Measurements from ENCODE around the gene ALKBH6. TPM values are rescaled to one million over a fixed set of nuclear protein-coding genes. Genes with fewer than 3 reads are reported as not detected.
"Not testable (repeated sequence)": the region's sequence is repeated elsewhere in the genome, so short reads cannot be mapped to it uniquely, and the experiment has no call there.

The ALKBH6 gene
- total RNA-seq, 1 donor from 2014 or later: 35.5 TPM

- DNase-seq (ENCODE audit: extremely low read depth, low read depth, low spot score): no peak
Measured at GRCh38 chr19:35993923-35994598, 20.0 kb downstream of the ALKBH6 start.

GRCh38 chr19:35992907-35993765 lies 20.9 kb downstream of the ALKBH6 start:
- DNase-seq (ENCODE audit: extremely low read depth, low read depth, low spot score): no peak

GRCh38 chr19:35991731-35992450 lies 22.1 kb downstream of the ALKBH6 start:
- no peak for DNase-seq (ENCODE audit: extremely low read depth, low read depth, low spot score)

- DNase-seq (ENCODE audit: extremely low read depth, low read depth, low spot score): no peak
Measured at GRCh38 chr19:35990771-35991730, 23.0 kb downstream of the ALKBH6 start.

- no peak for DNase-seq (ENCODE audit: extremely low read depth, low read depth, low spot score)
Measured at GRCh38 chr19:35990156-35990555, 23.9 kb downstream of the ALKBH6 start.

GRCh38 chr19:35988824-35989223 lies 25.2 kb downstream of the ALKBH6 start:
- no peak for DNase-seq (ENCODE audit: extremely low read depth, low read depth, low spot score)

- no peak for DNase-seq (ENCODE audit: extremely low read depth, low read depth, low spot score)
Measured at GRCh38 chr19:35987571-35987896, 26.5 kb downstream of the ALKBH6 start.

- DNase-seq (ENCODE audit: extremely low read depth, low read depth, low spot score): no peak
Measured at GRCh38 chr19:35986664-35987570, 27.1 kb downstream of the ALKBH6 start.

GRCh38 chr19:35986111-35986510 lies 27.9 kb downstream of the ALKBH6 start:
- DNase-seq (ENCODE audit: extremely low read depth, low read depth, low spot score): no peak

- DNase-seq (ENCODE audit: extremely low read depth, low read depth, low spot score): no peak
Measured at GRCh38 chr19:35983177-35983576, 30.8 kb downstream of the ALKBH6 start.

GRCh38 chr19:35980997-35981396 lies 33.0 kb downstream of the ALKBH6 start:
- not testable (repeated sequence) for DNase-seq (ENCODE audit: extremely low read depth, low read depth, low spot score)

GRCh38 chr19:35978832-35979365 lies 35.1 kb downstream of the ALKBH6 start:
- no peak for DNase-seq (ENCODE audit: extremely low read depth, low read depth, low spot score)

GRCh38 chr19:35978271-35978670 lies 35.7 kb downstream of the ALKBH6 start:
- no peak for DNase-seq (ENCODE audit: extremely low read depth, low read depth, low spot score)

- DNase-seq (ENCODE audit: extremely low read depth, low read depth, low spot score): no peak
Measured at GRCh38 chr19:35977446-35978222, 36.4 kb downstream of the ALKBH6 start.

- no peak for DNase-seq (ENCODE audit: extremely low read depth, low read depth, low spot score)
Measured at GRCh38 chr19:35975608-35976214, 38.3 kb downstream of the ALKBH6 start.

- DNase-seq (ENCODE audit: extremely low read depth, low read depth, low spot score): no peak
Measured at GRCh38 chr19:35973487-35973886, 40.5 kb downstream of the ALKBH6 start.

GRCh38 chr19:35966771-35967170 lies 47.2 kb downstream of the ALKBH6 start:
- DNase-seq (ENCODE audit: extremely low read depth, low read depth, low spot score): no peak

- peak; percentile 22 for DNase-seq (ENCODE audit: extremely low read depth, low read depth, low spot score)
Measured at GRCh38 chr19:35963514-35963913, 50.5 kb downstream of the ALKBH6 start.
